Keratinocyte (primary cell): ENCODE data around the gene HOPX. TPM values are rescaled to one million over a fixed set of nuclear protein-coding genes. Genes with fewer than 3 reads are reported as not detected.

ENCODE experiments used
- DNase-seq: peaks from one replicate; pipeline ENCODE4 v3.0.0-alpha.2; 2011; ENCODE audit warnings: low read depth, missing footprints, low spot score
- FAIRE-seq: peaks from 2 replicates; lab custom pipeline; 2011; peaks lifted over from hg19 to GRCh38; lab: Jason Lieb, UNC
- H2AFZ ChIP-seq: 2 replicates; pipeline ENCODE4 v1.6.0; 2012; ENCODE audit warnings: low read length, control low read depth, inconsistent platforms; ENCODE audit not compliant: control insufficient read depth
- H3K27ac ChIP-seq: 2 replicates; pipeline ENCODE4 v1.5.1; 2011; ENCODE audit warnings: low read length; ENCODE audit not compliant: control insufficient read depth, insufficient read depth
- H3K27me3 ChIP-seq: 3 replicates; pipeline ENCODE4 v1.6.0; 2011; ENCODE audit warnings: low read length; ENCODE audit not compliant: control insufficient read depth, insufficient read depth; ENCODE audit errors: extremely low read depth
- H3K36me3 ChIP-seq, 2 experiments: 2 replicates in 1 of 2; 3 replicates in 1 of 2; pipeline ENCODE4 v1.5.1; 2011; ENCODE audit warnings: low read length in 2 of 2, mild to moderate bottlenecking in 1 of 2; ENCODE audit not compliant: control insufficient read depth in 2 of 2, insufficient read depth in 2 of 2; ENCODE audit errors: extremely low read depth in 1 of 2
- H3K4me1 ChIP-seq: 3 replicates; pipeline ENCODE4 v1.5.1; 2011; ENCODE audit warnings: low read length; ENCODE audit not compliant: control insufficient read depth, insufficient read depth; ENCODE audit errors: extremely low read depth
- H3K4me2 ChIP-seq: 3 replicates; pipeline ENCODE4 v1.6.0; 2011; ENCODE audit warnings: low read depth, low read length; ENCODE audit not compliant: control insufficient read depth, insufficient read depth; ENCODE audit errors: extremely low read depth
- H3K4me3 ChIP-seq, 3 experiments: fragments of 200-600 bp in 1 of 3; sonication (generic) in 1 of 3; 2 replicates in 2 of 3; 3 replicates in 1 of 3; pipeline ENCODE4 v1.5.1; 2011 to 2016; ENCODE audit warnings: low read length in 3 of 3, mild to moderate bottlenecking in 3 of 3, control low read depth in 2 of 3, inconsistent platforms in 1 of 3, low read depth in 1 of 3, mixed read lengths in 1 of 3, mixed run types in 1 of 3, moderate library complexity in 1 of 3; ENCODE audit not compliant: control insufficient read depth in 2 of 3, insufficient read depth in 2 of 3; ENCODE audit errors: extremely low read depth in 1 of 3
- H3K79me2 ChIP-seq: 2 replicates; pipeline ENCODE4 v1.6.0; 2012; ENCODE audit warnings: low read length; ENCODE audit not compliant: control insufficient read depth, insufficient read depth
- H3K9ac ChIP-seq: 3 replicates; pipeline ENCODE4 v1.6.0; 2011; ENCODE audit warnings: low read length; ENCODE audit not compliant: control insufficient read depth, insufficient read depth; ENCODE audit errors: extremely low read depth
- H3K9me1 ChIP-seq: 3 replicates; pipeline ENCODE4 v1.6.0; 2011; ENCODE audit warnings: low read length; ENCODE audit not compliant: control insufficient read depth, insufficient read depth; ENCODE audit errors: extremely low read depth
- H3K9me3 ChIP-seq: 2 replicates; pipeline ENCODE4 v1.5.1; 2012; ENCODE audit warnings: low read depth, low read length; ENCODE audit not compliant: control insufficient read depth
- H4K20me1 ChIP-seq: 3 replicates; pipeline ENCODE4 v1.6.0; 2011; ENCODE audit warnings: low read length; ENCODE audit not compliant: control insufficient read depth, insufficient read depth; ENCODE audit errors: extremely low read depth
- EZH2 ChIP-seq: IDR thresholded peaks from one replicate; pipeline ENCODE4 v1.6.1; 2012; ENCODE audit warnings: inconsistent platforms, mild to moderate bottlenecking, low read length, moderate library complexity
- dilution Hi-C: fragments of 300-500 bp; cut with MboI; formaldehyde crosslinking; loops from one replicate; pipeline ENCODE4 v1.7.0; 2020; ENCODE audit warnings: low sequenced_read_pairs; ENCODE audit not compliant: extremely low pct_ligation_motif_present
- polyA plus RNA-seq, 5 experiments: library from polyadenylated mRNA; depleted of rRNA in 3 of 5; stranded (reverse) in 3 of 5; stranded (forward) in 1 of 5; unstranded in 1 of 5; fragments of >200 nt; gene quantifications; 1 replicate in 1 of 5; 2 replicates in 3 of 5; 3 replicates in 1 of 5; pipeline versions ENCODE4 v1.2.1 to v1.2.3, GENCODE V29; 2011 to 2012; ENCODE audit warnings: missing spikeins in 2 of 5, low read depth in 1 of 5, low replicate concordance in 1 of 5
- TF ChIP-seq, protein P1 (sequence below), 3 experiments: IDR thresholded peaks in 1 of 3; conservative IDR thresholded peaks in 1 of 3; optimal IDR thresholded peaks in 1 of 3; 2 replicates in 2 of 3; 3 replicates in 1 of 3; pipeline versions ENCODE3 to v1.5.1; 2011; ENCODE audit warnings: low read length in 3 of 3, mild to moderate bottlenecking in 3 of 3, moderate library complexity in 2 of 3, control low read depth in 1 of 3, inconsistent platforms in 1 of 3; ENCODE audit not compliant: insufficient read depth in 2 of 3; ENCODE audit errors: extremely low read depth in 1 of 3

Gene HOPX
- polyA plus RNA-seq, 1 donor (not counting 4 experiments of a cell fraction or from before 2014, with no cell fraction given): 8.5 TPM

GRCh38 chr4:56723659-56724230 is 42.6 kb upstream of the HOPX start:
- H4K20me1 ChIP-seq: no peaks in the 10 kb centered on the region
- no peak overlapping the region for H3K27ac ChIP-seq
- dilution Hi-C loops: no loop called here
- no peak overlapping the region for H3K4me3 ChIP-seq
- DNase-seq (no peak), FAIRE-seq (no peak)
- no peaks in the 10 kb centered on the region for H3K27me3 ChIP-seq
- no peak overlapping the region for H3K9ac ChIP-seq
- H3K36me3 ChIP-seq: no peaks in the 10 kb centered on the region
- H3K4me1 ChIP-seq: peaks cover 15% of the 10 kb centered on the region
- no peaks in the 10 kb centered on the region for H3K9me3 ChIP-seq
- TF ChIP-seq, protein P1, sequence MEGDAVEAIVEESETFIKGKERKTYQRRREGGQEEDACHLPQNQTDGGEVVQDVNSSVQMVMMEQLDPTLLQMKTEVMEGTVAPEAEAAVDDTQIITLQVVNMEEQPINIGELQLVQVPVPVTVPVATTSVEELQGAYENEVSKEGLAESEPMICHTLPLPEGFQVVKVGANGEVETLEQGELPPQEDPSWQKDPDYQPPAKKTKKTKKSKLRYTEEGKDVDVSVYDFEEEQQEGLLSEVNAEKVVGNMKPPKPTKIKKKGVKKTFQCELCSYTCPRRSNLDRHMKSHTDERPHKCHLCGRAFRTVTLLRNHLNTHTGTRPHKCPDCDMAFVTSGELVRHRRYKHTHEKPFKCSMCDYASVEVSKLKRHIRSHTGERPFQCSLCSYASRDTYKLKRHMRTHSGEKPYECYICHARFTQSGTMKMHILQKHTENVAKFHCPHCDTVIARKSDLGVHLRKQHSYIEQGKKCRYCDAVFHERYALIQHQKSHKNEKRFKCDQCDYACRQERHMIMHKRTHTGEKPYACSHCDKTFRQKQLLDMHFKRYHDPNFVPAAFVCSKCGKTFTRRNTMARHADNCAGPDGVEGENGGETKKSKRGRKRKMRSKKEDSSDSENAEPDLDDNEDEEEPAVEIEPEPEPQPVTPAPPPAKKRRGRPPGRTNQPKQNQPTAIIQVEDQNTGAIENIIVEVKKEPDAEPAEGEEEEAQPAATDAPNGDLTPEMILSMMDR (optimal IDR thresholded peaks at IDR 0.05 in 1 of 3, IDR thresholded peaks at IDR 0.05 in 1 of 3, conservative IDR thresholded peaks at IDR 0.05 in 1 of 3; ENCODE audit: extremely low read depth in 1 of 3, insufficient read depth in 2 of 3, low read length in 3 of 3): no peak
- TF ChIP-seq EZH2: no peak
- H2AFZ ChIP-seq: peak overlapping the region; percentile 86
- no peaks in the 10 kb centered on the region for H3K9me1 ChIP-seq
- peak overlapping the region; percentile 42 for H3K4me2 ChIP-seq
- no peaks in the 10 kb centered on the region for H3K79me2 ChIP-seq

- no peaks in the 10 kb centered on the region for H3K9me1 ChIP-seq
- no peak for DNase-seq
- peak overlapping the region; percentile 86 for H2AFZ ChIP-seq
- H3K4me2 ChIP-seq: peak overlapping the region; percentile 42
- H3K79me2 ChIP-seq: no peaks in the 10 kb centered on the region
- dilution Hi-C loops: no loop called here
- no peak overlapping the region for H3K27ac ChIP-seq
- no peaks in the 10 kb centered on the region for H3K36me3 ChIP-seq
- H4K20me1 ChIP-seq: no peaks in the 10 kb centered on the region
- FAIRE-seq: peak; percentile 92
- TF ChIP-seq, protein P1 (optimal IDR thresholded peaks at IDR 0.05 in 1 of 3, IDR thresholded peaks at IDR 0.05 in 1 of 3, conservative IDR thresholded peaks at IDR 0.05 in 1 of 3; ENCODE audit: extremely low read depth in 1 of 3, insufficient read depth in 2 of 3, low read length in 3 of 3): no peak
- no peak for TF ChIP-seq EZH2
- no peaks in the 10 kb centered on the region for H3K9me3 ChIP-seq
- H3K9ac ChIP-seq: no peak overlapping the region
- H3K4me1 ChIP-seq: peaks cover 15% of the 10 kb centered on the region
- no peak overlapping the region for H3K4me3 ChIP-seq
- H3K27me3 ChIP-seq: no peaks in the 10 kb centered on the region
Measured at GRCh38 chr4:56723201-56723605, 42.1 kb upstream of the HOPX start.
